HG03097 (cell line): ENCODE results near the gene GIPC1.
"Not testable (repeated sequence)": the region's sequence is repeated elsewhere in the genome, so short reads cannot be mapped to it uniquely, and the experiment has no call there.

Source experiments
- ATAC-seq: cut with Tn5 transposase; IDR thresholded peaks from one replicate; pipeline ENCODE4 v1.9.1; 2021; ENCODE audit not compliant: unreplicated experiment, low FRiP score

GIPC1 gene

DNA sequence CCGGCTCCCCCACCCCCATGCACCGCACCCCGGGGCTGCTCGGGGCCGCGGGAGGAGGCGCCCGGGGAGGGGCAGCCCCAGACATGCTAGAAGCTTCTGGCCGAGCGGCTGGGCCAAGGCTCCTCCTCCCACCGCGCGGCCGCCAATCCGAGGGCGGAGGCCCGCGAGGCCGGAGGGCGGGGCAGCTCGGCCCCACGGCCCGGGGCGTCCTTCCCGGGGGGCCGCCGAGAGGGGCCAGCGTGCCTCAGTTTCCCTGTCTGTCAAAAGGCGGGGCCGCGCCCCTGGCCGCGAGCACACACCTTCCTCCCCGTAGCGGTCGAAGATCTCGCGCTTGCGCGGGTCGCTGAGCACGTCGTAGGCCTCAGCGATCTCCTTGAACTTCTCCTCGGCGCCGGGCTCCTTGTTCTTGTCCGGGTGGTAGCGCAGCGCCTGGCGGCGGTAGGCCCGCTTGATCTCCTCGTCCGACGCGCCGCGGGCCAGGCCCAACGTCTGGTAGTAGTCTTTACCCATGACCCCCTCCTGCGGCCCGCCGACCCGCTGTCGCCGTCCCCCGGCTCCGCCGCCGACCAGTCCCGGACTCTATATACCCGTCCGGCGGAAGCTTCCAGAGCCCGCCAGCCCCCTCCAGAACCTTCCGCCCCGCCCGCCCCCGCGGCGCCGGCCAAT, 22.0 kb upstream of the GIPC1 start, which contains the start of gene DNAJB1:
TSS of gene DNAJB1 (minus strand) at position 558 of the 666 bp plus-strand sequence. CDS start at position 510, 48 bp downstream.
- ATAC-seq = peak; percentile 71

DNA sequence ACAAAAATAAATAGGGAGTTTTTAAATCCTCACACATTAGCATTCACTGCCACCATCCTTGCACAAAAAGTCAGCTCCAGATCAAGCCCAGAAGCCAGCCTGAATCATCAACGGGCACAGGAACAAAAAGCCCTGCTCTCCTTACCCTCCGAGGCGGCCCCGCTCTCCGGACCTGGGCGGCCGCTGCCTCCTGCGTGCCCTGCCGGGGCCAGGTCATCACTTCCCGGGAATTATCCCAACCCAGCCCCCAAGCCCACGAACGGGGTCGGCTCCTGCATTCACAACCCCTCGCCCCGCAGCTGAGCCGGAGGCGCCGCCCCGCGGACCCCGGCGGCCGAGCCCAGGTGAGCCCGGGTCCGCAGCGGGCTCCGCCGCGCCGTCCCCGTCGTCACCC, 21.5 kb upstream of the GIPC1 start:
- ATAC-seq = peak; percentile 2

DNA sequence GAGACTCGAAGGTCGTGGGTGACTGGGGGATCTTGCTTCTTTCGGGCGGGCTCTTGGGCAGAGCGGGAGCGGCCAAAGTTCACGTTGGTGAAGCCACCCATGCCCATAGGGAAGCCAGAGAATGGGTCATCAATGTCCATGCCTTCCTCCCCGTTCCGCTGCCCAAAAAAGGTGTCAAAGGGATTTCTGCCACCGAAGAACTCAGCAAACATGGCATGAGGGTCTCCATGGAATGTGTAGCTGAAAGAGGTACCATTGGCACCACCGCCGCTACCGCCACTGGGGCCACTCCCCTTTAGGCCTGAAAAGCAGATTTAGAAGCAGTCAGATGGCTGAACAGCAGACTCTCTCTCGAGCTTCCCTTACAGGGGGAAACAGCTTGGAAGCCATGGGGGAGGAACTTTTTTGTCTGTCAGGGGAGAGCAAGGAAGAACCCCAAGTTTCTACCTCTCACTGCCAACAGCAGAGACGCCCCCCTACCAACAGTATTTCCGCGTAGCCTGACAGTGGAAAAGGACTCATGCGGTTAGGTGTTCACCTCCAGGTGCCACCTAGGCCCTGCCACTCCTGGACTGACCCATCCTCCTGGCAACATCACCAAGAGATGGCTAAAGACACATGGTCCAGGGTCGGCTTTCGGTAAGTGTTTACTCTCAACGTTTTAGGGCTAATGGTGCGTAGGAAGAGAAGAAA, 21.0 kb upstream of the GIPC1 start:
- ATAC-seq = no peak

DNA sequence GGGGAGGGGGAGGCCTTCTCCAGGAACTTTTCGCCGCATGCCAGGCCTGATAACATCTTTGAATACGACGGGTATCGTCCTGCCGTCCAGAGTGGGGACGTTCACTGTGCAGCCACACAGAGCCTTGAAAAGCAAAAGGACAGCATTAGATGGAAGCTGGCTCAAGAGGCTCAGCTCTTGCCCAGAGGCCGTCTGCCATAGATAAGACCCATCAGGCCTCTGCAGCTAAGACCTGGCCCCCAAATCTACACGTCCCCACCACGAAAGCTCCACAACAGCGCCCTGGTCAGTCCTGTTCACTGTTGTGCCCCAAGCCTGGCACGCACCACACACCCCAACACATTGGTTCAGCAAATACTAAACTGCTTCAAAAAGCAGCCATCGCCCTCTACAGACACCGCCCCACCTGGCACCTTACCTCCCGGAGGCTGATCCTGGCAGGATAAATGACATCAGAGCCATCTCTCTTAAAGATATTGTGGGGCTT, 20.2 kb upstream of the GIPC1 start:
- no peak for ATAC-seq

DNA sequence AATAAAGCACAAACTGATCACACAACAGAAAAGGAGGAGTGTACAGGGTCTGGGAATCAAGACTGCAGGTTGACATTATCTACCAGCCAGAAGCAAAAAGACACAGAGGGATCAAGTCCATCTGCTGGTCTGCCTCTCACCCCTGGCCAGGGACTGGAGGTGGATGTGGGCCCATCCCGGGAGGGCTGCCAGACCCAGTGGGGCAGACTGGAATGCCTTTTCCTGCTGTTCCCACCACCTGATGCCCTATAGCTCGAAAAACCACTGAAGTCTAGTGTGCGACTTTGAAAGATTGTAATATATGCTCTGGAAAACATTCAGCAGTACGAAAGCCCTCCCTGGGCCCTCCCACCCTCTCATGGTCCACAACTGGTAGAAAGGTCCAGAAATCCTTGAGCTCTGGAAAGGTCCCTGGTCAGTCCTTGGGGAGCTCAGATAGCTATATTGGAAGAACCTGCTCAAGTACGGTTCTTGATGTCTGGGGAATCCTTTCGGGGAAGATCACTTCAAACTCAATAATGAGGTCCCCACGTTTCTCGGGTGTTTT, 19.6 kb upstream of the GIPC1 start:
- no peak for ATAC-seq

DNA sequence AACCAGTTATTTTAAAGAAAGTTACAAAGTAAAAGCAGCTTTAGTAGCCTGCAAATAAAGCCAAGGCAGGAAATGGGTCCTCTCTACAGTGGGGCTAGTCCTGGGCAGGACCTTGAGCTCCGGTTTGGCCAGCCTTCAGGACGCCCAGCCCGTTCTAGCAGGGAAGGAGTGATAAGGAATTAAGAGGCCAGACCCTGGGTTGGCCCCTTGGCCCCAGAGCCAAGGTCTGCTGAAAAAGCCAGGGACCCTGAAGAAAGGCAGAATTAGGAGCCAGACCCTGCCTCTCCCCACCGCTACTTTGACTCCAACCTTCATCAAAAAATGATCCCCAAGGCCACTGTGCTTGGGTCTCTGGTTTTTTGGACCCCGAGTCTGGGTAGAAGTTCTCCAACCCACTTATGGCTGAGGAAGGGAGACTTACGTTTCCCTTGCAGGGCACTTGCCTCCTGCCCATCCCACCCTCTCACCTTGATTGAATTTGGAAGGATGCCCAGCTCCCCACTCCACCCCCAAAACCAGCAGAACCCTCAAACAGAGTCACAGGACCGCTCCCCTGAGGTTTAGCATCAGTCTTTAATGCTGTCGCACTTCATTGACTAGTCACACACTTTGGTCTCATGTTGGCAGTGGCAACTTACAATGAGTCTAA, 18.4 kb upstream of the GIPC1 start:
- ATAC-seq = no peak

DNA sequence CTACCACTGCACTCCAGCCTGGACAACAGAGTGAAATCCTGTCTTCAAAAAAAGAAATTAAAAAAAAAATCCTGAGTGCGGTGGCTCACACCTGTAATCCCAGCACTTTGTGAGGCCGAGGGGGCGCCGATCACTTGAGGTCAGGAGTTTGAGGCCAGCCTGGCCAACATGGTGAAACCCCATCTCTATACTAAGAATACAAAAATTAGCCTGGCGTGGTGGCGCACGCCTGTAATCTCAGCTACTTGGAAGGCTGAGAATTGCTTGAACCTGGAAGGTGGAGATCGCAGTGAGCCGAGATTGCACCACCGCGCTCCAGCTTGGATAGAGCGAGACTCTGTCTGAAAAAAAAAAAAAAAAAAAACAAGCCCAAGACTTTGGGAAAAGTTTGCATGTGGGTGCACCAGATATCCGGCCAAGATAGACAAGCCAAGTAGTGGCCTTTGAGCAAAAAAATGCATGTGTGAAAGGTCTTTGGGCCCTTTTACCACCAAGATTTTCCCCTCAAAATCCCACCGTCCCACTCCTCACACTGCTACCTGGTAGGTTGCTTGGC, 16.6 kb upstream of the GIPC1 start:
- ATAC-seq = no peak

DNA sequence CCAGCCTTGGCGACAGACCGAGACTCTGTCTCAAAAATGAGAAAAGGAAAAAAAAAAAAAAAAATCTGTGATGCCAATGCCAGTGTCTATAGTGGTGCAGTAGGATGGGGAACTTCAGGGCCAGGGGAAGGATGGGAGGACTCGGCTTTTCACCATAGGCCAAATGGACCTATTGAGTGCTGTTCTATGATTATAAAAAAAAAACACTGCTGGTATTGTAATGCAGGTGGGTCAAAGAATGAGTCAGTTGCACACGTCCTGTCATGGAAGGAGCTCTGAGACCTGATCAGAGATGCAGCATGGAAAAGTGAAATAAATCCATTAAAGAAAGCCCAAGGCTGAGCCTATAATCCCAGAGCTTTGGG, 15.3 kb upstream of the GIPC1 start:
- ATAC-seq = no peak

DNA sequence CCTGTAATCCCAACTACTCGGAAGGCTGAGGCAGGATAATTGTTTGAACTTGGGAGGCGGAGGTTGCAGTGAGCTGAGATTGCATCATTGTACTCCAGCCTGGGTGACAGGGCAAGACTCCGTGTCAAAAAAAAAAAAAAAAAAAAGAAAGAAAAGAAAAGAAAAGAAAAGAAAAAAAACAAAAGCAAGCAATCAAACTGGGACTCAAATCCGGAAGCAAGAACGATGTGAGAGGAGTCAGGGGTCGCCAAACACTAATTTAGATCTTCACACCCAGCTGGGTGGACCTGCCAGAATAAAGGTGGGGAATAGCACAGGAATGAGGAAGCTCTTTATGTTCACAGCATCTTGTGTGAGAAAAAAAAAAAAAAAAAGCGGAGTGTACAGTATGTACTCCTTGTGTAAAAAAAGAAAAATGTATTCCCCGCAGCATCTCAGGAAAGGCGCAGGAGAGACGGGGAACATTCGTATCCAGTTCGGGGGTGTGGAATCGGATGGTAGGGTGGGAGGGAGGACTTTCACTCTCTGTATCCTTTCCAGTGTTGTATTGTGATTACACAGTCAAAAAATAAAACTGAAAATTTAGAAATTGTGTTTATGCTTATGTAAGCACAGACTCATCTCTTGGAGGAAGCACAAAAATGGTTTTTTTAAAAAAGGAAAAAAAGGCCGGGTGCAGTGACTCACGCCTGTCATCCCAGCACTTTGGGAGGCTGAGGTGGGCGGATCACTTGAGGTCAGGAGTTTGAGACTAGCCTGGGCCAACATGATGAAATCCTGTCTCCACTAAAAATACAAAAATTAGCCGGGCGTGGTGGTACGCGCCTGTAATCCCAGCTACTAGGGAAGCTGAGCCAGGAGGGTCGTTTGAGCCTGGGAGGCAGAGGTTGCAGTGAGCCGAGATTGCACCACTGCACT, 14.6 kb upstream of the GIPC1 start:
- no peak for ATAC-seq

DNA sequence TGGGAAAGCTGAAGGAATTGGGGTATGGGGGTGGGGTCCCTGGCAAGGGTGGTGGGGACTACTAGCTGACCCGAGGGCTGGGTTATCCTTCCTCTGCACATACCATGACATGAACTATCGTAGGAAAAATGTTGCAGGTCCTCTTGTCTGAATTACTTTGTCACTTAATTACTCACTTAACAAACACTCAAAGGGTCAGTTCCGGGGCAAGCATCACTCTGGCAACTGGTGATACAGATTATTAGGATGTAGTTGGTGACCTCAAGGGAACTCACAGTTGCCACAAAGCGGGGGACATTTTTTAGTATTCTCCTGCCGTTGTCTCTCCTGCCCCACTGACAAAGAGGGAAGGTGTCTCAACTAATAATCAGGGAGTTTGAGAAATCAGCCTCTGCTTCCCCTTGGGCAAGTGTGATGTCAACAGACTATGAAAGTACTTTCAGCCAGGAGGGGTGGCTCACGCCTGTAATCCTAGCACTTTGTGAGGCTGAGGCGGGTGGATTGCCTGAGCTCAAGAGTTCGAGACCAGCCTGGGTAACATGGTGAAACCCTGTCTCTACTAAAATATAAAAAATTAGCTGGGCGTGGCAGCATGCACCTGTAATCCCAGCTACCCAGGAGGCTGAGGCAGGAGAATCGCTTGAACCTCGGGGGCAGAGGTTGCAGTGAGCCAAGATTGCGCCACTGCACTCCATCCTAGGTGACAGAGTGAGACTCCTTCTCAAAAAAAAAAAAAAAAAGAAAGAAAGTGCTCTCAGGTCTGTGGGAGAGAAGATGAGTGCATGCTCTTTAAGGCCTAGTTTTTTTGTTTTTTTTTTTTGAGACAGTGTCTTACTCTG, 12.0 kb upstream of the GIPC1 start:
- no peak for ATAC-seq

DNA sequence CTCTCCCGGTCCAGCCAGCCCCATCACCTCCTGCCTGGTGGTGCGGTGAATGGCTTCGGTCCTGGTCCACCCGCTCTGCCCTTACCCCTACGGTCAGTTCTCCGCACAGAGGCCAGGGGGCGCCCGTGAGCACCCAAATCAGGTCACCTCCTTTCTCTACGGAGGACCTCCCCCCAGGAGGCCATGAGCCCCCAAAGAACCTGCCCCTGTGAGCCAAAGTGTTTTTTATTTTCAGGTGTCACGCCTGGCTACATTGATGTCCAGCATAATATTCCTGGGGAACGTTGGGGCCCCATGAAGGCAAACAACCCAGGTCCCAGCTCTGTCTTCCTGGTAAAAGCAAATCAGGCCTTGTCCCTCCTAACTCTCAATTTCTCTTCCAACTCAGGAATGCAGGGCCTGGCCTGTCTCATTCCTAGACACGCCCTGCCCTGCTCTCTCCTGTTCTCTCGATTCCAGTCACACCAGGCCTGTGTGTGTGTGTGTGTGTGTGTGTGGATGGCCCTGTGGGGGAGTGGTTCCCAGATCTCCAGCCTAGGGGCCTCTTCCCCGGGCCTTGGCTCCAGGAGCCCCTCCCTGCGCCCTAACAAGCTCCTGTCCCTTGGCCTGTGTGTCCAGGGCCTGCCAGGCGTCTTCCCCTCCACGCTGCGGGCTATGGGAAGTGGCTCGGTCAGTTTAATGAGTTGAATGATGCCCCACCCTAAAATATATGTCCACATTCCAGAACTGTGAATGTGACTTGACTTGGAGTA, 9.7 kb upstream of the GIPC1 start:
- ATAC-seq = no peak

DNA sequence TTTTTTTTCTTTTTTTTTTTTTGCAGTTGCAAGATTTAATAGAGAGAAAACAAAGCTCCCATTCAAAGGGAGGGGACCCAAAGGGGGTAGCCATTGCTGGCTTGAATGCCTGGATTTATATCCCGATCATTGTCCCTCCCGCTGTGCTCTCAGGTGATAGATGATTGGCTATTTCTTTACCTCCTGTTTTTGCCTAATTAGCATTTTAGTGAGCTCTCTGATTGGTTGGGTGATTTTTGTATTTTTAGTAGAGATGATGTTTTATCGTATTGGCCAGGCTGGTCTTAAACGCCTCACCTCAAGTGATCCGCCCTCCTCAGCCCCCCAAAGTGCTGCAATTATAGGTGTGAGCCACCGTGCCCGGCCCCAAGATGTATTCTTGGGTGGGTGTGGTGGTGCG, 8.6 kb upstream of the GIPC1 start:
- not testable (repeated sequence) for ATAC-seq

DNA sequence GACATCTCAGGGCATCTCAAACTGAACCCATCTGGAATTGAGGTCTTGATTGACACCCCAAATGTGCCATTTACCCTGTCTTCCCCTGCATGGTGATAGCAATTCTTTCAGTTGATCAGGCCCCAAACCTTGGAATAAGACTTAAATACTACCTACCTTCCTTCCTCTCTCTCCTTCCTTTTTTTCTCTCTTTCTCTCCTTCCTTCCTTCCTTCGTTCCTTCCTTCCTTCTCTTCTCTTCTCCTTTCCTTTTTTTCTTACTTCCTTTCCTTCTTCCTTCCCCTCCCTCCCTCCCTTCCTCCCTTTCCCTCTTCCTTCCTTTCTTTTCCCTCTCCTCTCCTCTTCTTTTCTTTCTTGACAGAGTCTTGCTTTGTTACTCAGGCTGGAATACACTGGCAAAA, 7.4 kb upstream of the GIPC1 start:
- ATAC-seq = no peak

DNA sequence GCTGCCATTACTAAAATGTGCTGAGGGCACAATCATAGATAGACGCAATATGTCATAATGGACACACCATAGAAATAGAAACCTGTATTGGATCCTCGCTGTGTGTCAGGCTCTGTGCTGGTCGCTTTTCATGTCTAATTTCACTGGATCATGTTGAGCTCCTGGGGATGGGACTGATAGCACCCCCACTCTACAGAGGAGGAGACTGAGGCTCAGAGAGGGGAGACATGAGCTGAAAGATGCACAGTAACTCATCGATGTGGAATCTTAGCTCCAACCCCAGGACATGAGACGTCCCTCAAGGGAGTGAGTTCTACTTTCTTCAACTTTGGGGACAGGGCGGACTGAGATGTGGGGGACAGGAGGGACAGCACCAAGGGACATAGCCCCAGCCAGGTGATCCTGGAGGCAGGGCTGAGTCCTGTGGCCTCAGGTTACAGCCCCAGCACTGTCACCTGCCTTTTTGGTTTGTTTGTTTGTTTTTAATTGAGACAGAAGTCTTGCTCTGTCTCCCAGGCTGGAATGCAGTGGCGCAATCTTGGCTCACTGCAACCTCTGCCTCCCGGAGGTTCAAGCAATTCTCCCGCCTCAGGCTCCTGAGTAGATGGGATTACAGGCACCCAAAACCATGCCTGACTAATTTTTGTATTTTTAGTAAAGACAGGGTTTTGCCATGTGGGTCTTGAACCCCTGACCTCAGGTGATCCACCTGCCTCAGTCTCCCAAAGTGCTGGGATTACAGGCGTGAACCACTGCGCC, 6.6 kb upstream of the GIPC1 start:
- no peak for ATAC-seq

DNA sequence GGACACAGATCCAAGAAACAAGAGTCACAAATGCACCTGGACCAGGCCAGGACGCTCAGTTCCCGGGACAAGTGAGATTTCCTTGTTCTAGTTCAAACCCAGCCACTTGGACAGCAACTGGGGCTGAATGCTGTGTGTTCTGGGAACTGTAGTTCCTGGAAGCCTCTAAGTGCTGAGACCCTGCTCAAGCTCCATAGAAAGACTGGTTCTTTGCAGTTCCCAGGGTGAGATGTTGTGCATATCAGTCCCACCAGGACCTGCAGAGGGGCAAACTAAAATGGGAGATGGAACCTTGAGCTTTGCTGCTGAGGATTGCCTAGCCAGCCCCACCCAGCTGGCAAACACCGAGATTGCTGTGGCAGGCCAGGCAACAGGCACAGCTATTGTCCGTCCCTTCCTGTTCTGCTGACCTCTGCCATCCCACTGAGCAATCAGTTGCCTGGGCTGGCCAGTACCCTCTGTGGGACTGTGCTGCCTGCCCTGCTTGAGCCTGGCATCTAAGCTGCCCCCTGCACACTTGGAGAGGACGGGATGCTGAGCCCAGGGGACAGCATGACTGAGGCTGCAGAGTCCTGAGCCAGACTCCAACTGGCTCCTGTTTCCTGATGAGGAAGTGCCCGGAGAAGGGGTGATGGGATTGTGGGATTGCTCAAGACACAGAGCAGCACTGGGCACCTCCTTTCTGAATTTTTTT, 1.4 kb upstream of the GIPC1 start:
- no peak for ATAC-seq

DNA sequence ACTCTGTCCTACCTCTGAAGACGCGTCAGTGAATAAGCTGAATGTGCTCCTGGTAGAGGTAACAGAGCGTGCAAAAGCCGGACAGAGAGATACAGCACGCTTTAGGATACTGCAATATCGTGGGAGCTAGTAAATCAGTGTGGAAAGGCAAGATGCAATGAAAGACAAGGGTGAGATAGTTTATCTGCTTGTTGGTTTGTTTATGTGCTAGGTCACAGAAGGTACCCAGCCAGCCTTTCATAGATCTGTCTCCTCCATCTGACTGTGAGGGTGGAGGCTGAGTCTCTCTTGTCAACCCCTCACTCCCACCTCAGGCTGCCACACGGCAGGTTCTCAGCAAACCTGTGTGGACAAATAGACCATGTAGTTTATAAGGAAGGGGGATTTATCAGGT, 904 bp upstream of the GIPC1 start:
- ATAC-seq = no peak

DNA sequence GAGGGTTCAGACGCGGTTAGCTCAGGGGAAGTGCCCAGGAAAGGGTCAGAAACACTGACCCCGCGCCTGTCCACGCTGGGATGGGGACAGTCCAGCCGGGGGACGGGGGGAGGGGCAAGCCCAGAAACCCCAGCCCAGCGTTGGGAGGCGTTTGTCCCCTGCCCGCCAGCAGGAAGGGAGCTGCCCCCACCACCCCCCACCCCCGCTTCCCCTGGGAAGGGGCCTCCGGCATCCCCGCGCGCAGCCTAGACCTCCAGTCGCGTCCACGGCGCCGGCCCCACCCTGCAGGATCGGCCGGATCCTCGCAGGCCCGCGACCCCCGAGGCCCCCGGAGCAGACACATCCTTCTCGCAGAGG, 277 bp downstream of the GIPC1 start:
- ATAC-seq = peak; percentile 20
